Measurements from ENCODE around the gene NUTM2D.
"Not testable (repeated sequence)": the region's sequence is repeated elsewhere in the genome, so short reads cannot be mapped to it uniquely, and the experiment has no call there.

DNA sequence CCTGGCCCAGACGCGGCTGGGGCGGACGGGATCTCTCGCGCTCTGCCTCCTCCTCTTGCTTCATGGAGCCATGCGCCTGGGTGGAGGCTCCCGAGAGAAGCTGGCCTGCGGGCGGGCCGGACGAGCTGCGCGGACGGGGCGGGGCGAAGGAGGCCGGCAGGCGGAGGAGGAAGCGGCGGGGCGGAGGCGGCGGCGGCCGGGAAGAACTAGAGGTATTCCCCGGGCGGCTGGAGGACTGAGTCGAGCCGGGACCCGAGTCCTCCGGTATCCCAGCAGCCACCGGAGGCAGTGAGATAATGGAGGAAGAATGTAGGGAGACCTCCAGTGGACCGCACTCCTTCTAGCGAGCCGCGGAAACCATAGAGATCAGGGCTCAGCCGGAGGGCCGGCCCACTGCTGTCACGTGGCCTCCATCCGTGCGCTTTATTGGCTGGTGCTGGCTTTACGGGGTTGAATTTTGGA lies 15.3 kb upstream of the NUTM2D start:
- 0 out of 2 replicates have a peak, but pooled peaks have one; percentile 15 for TF ChIP-seq TCF12 (IDR thresholded peaks at IDR 0.05; ENCODE audit: low read depth)
- peak; percentile 69; the same call in 1 of the 2 replicates for TF ChIP-seq TAF1 (IDR thresholded peaks at IDR 0.05; ENCODE audit: low read depth)
- not testable (repeated sequence) for TF ChIP-seq CEBPB (IDR thresholded peaks at IDR 0.05); CREB1 (IDR thresholded peaks at IDR 0.05; ENCODE audit: low read depth)
- TF ChIP-seq, protein P1, sequence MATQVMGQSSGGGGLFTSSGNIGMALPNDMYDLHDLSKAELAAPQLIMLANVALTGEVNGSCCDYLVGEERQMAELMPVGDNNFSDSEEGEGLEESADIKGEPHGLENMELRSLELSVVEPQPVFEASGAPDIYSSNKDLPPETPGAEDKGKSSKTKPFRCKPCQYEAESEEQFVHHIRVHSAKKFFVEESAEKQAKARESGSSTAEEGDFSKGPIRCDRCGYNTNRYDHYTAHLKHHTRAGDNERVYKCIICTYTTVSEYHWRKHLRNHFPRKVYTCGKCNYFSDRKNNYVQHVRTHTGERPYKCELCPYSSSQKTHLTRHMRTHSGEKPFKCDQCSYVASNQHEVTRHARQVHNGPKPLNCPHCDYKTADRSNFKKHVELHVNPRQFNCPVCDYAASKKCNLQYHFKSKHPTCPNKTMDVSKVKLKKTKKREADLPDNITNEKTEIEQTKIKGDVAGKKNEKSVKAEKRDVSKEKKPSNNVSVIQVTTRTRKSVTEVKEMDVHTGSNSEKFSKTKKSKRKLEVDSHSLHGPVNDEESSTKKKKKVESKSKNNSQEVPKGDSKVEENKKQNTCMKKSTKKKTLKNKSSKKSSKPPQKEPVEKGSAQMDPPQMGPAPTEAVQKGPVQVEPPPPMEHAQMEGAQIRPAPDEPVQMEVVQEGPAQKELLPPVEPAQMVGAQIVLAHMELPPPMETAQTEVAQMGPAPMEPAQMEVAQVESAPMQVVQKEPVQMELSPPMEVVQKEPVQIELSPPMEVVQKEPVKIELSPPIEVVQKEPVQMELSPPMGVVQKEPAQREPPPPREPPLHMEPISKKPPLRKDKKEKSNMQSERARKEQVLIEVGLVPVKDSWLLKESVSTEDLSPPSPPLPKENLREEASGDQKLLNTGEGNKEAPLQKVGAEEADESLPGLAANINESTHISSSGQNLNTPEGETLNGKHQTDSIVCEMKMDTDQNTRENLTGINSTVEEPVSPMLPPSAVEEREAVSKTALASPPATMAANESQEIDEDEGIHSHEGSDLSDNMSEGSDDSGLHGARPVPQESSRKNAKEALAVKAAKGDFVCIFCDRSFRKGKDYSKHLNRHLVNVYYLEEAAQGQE (IDR thresholded peaks at IDR 0.05; ENCODE audit: low read depth), result not testable (repeated sequence)
- TF ChIP-seq EP300 (IDR thresholded peaks at IDR 0.05; ENCODE audit: borderline replicate concordance), result 0 out of 2 replicates have a peak, but pooled peaks have one; percentile 12
- peak; percentile 52; the same call in 1 of the 2 replicates for TF ChIP-seq YY1 (IDR thresholded peaks at IDR 0.05; ENCODE audit: low read depth)

Data from Ishikawa (cell line).